Smooth muscle cell (in vitro differentiated cells): ENCODE data around the gene ADAMTS2. TPM values are rescaled to one million over a fixed set of nuclear protein-coding genes. Genes with fewer than 3 reads are reported as not detected.
A peak's percentile ranks its signal among the peaks of the same experiment; 100 is the strongest.

Experiments used
- DNase-seq: peaks from one replicate; lab custom pipeline; 2025; ENCODE audit not compliant: unreplicated experiment; lab: John Stamatoyannopoulos, UW
- H2AFZ ChIP-seq: fragments of 200-600 bp; sonication (generic); 2 replicates; pipeline ENCODE4 v1.6.0; 2016; ENCODE audit warnings: antibody characterized with exemption, low read depth, mild to moderate bottlenecking
- H3F3A ChIP-seq: fragments of 200-600 bp; sonication (generic); 2 replicates; pipeline ENCODE4 v1.6.0; 2017; ENCODE audit warnings: antibody characterized with exemption, low read depth
- H3K27ac ChIP-seq: fragments of 200-600 bp; sonication (generic); 2 replicates; pipeline ENCODE4 v1.5.1; 2016; ENCODE audit warnings: low read depth, mild to moderate bottlenecking
- H3K27me3 ChIP-seq: fragments of 200-600 bp; sonication (generic); 2 replicates; pipeline ENCODE4 v1.6.1; 2016; ENCODE audit warnings: low read depth, mild to moderate bottlenecking
- H3K36me3 ChIP-seq: fragments of 200-600 bp; sonication (generic); 2 replicates; pipeline ENCODE4 v1.5.1; 2016; ENCODE audit warnings: low read depth
- H3K4me1 ChIP-seq: fragments of 200-600 bp; sonication (generic); 2 replicates; pipeline ENCODE4 v1.5.1; 2016; ENCODE audit warnings: low read depth
- H3K4me2 ChIP-seq: fragments of 200-600 bp; sonication (generic); 2 replicates; pipeline ENCODE4 v1.6.0; 2016; ENCODE audit warnings: mild to moderate bottlenecking
- H3K4me3 ChIP-seq: fragments of 200-600 bp; sonication (generic); 2 replicates; pipeline ENCODE4 v1.5.1; 2016; ENCODE audit warnings: mild to moderate bottlenecking
- H3K79me2 ChIP-seq: fragments of 200-600 bp; sonication (generic); 2 replicates; pipeline ENCODE4 v1.6.0; 2016; ENCODE audit warnings: low read depth, mild to moderate bottlenecking
- H3K9ac ChIP-seq: fragments of 200-600 bp; sonication (generic); 2 replicates; pipeline ENCODE4 v1.6.0; 2016; ENCODE audit warnings: low read depth
- H3K9me3 ChIP-seq: fragments of 200-600 bp; sonication (generic); replicated peaks from 2 replicates; pipeline ENCODE4 v1.5.1; 2016; ENCODE audit warnings: low read depth
- H4K20me1 ChIP-seq: fragments of 200-600 bp; sonication (generic); 2 replicates; pipeline ENCODE4 v1.6.0; 2016; ENCODE audit warnings: low read depth
- WGBS: methylation state at CpG from one replicate; pipeline ENCODE4 v1.1.7; 2016; ENCODE audit warnings: low lambda C conversion rate; 5-methylcytosine and 5-hydroxymethylcytosine counted together
- polyA plus RNA-seq: library from polyadenylated mRNA; unstranded; fragments of >200 nt; fragmentation: Nextera tagmentation; extraction: Ambion mirVana; gene quantifications from 2 replicates; pipeline ENCODE4 v1.2.1, GENCODE V29; 2016
- total RNA-seq: library from RNA; depleted of rRNA; stranded (reverse); fragments of >200 nt; gene quantifications from 2 replicates; pipeline ENCODE4 v1.2.3, GENCODE V29; 2014
- TF ChIP-seq, protein P1 (sequence below): fragments of 200-600 bp; sonication (generic); IDR thresholded peaks from 2 replicates; pipeline ENCODE4 v1.5.1; 2017; ENCODE audit warnings: borderline replicate concordance, mild to moderate bottlenecking, antibody characterized with exemption; ENCODE audit not compliant: insufficient read depth, poor library complexity, severe bottlenecking

Gene ADAMTS2
- total and polyA plus RNA-seq, 2 experiments from 2014 or later: 22.8 to 37.5 TPM

- Histone ChIP-seq H2AFZ (no peak overlapping the region), H3K36me3 (no peaks in the 10 kb centered on the region), H3K9me3 (no peaks in the 10 kb centered on the region), H3K9ac (peak overlapping the region; percentile 53), H3K4me3 (no peak overlapping the region), H3K4me2 (peak overlapping the region; percentile 45), H4K20me1 (no peaks in the 10 kb centered on the region), H3K79me2 (no peaks in the 10 kb centered on the region), H3F3A (peaks cover 5% of the 10 kb centered on the region), H3K27me3 (no peaks in the 10 kb centered on the region), H3K4me1 (peaks cover 15% of the 10 kb centered on the region), H3K27ac (peak overlapping the region; percentile 94)
- 75% methylated on average over 13 of the region's 13 CpGs for WGBS
- no peak for DNase-seq
- TF ChIP-seq, protein P1, sequence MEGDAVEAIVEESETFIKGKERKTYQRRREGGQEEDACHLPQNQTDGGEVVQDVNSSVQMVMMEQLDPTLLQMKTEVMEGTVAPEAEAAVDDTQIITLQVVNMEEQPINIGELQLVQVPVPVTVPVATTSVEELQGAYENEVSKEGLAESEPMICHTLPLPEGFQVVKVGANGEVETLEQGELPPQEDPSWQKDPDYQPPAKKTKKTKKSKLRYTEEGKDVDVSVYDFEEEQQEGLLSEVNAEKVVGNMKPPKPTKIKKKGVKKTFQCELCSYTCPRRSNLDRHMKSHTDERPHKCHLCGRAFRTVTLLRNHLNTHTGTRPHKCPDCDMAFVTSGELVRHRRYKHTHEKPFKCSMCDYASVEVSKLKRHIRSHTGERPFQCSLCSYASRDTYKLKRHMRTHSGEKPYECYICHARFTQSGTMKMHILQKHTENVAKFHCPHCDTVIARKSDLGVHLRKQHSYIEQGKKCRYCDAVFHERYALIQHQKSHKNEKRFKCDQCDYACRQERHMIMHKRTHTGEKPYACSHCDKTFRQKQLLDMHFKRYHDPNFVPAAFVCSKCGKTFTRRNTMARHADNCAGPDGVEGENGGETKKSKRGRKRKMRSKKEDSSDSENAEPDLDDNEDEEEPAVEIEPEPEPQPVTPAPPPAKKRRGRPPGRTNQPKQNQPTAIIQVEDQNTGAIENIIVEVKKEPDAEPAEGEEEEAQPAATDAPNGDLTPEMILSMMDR: no peak
These were observed 78.8 kb downstream of the ADAMTS2 start for GRCh38 chr5:179266291-179267070.

- H3F3A ChIP-seq: peaks cover 8% of the 10 kb centered on the region
- DNase-seq: peak; percentile 76
- H3K4me3 ChIP-seq: no peak overlapping the region
- H3K4me2 ChIP-seq: peak overlapping the region; percentile 55
- H3K9ac ChIP-seq: peak overlapping the region; percentile 53
- TF ChIP-seq, protein P1: no peak
- H3K9me3 ChIP-seq: no peaks in the 10 kb centered on the region
- no peaks in the 10 kb centered on the region for H3K79me2 ChIP-seq
- H3K27ac ChIP-seq: peak overlapping the region; percentile 94
- H3K36me3 ChIP-seq: no peaks in the 10 kb centered on the region
- peaks cover 22% of the 10 kb centered on the region for H3K4me1 ChIP-seq
- H4K20me1 ChIP-seq: no peaks in the 10 kb centered on the region
- no peaks in the 10 kb centered on the region for H3K27me3 ChIP-seq
- no peak overlapping the region for H2AFZ ChIP-seq
- 27% methylated on average over 32 of the region's 35 CpGs for WGBS
These were observed 79.6 kb downstream of the ADAMTS2 start for GRCh38 chr5:179265514-179266290.

DNA sequence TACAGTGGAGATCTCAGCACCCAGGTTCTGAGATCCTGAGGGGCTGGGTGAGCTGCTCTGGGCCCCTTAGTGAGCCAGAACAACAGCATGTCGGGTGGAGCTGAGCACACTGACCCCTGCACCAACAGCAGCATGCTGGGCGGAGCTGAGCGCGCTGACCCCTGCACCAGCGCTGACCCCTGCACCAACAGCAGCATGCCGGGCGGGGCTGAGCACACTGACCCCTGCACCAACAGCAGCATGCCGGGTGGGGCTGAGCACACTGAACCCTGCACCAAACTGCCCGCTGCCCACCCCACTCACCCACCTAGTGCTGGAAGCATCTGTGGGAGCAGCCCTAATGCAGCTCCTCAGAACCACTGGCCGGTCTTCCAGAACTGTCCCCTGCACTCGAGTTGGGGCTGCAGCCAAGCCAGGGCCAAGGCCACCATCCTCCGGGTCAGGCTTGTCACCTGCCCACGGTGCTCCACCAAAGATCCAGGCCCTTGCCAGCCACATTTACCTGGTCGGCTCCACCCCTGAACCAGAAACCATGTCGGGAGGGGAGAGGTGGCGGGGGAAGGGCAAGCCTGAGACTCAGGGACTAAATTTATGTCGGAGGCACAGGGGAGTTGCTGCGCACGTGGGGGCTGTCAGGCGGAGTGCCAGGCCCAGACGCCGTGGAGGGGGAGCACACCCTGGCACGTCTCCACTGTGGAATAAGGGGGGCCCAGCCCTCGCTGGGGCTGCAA lies 80.3 kb downstream of the ADAMTS2 start:
- Histone ChIP-seq H2AFZ (no peak overlapping the region), H3F3A (peaks cover 9% of the 10 kb centered on the region), H3K27ac (peak overlapping the region; percentile 73), H3K79me2 (no peaks in the 10 kb centered on the region), H3K4me2 (peak overlapping the region; percentile 55), H3K4me1 (peaks cover 22% of the 10 kb centered on the region), H3K36me3 (no peaks in the 10 kb centered on the region), H3K9me3 (no peaks in the 10 kb centered on the region), H3K27me3 (no peaks in the 10 kb centered on the region), H4K20me1 (no peaks in the 10 kb centered on the region), H3K4me3 (no peak overlapping the region), H3K9ac (no peak overlapping the region)
- 82% methylated on average over 20 of the region's 24 CpGs for WGBS
- DNase-seq: no peak
- TF ChIP-seq, protein P1: no peak
